Osteocyte (in vitro differentiated cells): ENCODE results near the gene ECEL1. TPM values are rescaled to one million over a fixed set of nuclear protein-coding genes. Genes with fewer than 3 reads are reported as not detected.

Experiments
- DNase-seq: peaks from one replicate; pipeline ENCODE4 v3.0.0; 2021; ENCODE audit warnings: mixed read lengths; ENCODE audit not compliant: unreplicated experiment; ENCODE audit errors: extremely low spot score
- H3K27ac Mint-ChIP-seq: one replicate; pipeline ENCODE4 v1.8.0; 2021; ENCODE audit warnings: mild to moderate bottlenecking, mixed read lengths; ENCODE audit not compliant: unreplicated experiment
- H3K27me3 Mint-ChIP-seq: one replicate; pipeline ENCODE4 v1.8.0; 2021; ENCODE audit warnings: mixed read lengths; ENCODE audit not compliant: unreplicated experiment
- H3K36me3 Mint-ChIP-seq: one replicate; pipeline ENCODE4 v1.8.0; 2021; ENCODE audit warnings: mixed read lengths; ENCODE audit not compliant: unreplicated experiment
- H3K4me1 Mint-ChIP-seq: one replicate; pipeline ENCODE4 v1.8.0; 2021; ENCODE audit warnings: mixed read lengths; ENCODE audit not compliant: unreplicated experiment
- H3K4me3 Mint-ChIP-seq: one replicate; pipeline ENCODE4 v1.8.0; 2021; ENCODE audit warnings: mild to moderate bottlenecking, moderate library complexity, mixed read lengths; ENCODE audit not compliant: unreplicated experiment
- H3K9me3 Mint-ChIP-seq: one replicate; pipeline ENCODE4 v1.8.0; 2021; ENCODE audit warnings: mixed read lengths; ENCODE audit not compliant: unreplicated experiment
- CTCF ChIP-seq: fragments of 200-600 bp; sonication (generic); IDR thresholded peaks from 2 replicates; pipeline ENCODE4 v1.5.0; 2021; ENCODE audit warnings: antibody characterized with exemption, mild to moderate bottlenecking, moderate library complexity
- long read RNA-seq: library from polyadenylated mRNA; unstranded; transcript quantifications from one replicate; pipeline ENCODE4 v2.0.0, GENCODE V29; 2021
- total RNA-seq: library from RNA; stranded (reverse); gene quantifications from 2 replicates; pipeline ENCODE4 v1.2.1, GENCODE V29; 2021

Gene ECEL1, protein sequence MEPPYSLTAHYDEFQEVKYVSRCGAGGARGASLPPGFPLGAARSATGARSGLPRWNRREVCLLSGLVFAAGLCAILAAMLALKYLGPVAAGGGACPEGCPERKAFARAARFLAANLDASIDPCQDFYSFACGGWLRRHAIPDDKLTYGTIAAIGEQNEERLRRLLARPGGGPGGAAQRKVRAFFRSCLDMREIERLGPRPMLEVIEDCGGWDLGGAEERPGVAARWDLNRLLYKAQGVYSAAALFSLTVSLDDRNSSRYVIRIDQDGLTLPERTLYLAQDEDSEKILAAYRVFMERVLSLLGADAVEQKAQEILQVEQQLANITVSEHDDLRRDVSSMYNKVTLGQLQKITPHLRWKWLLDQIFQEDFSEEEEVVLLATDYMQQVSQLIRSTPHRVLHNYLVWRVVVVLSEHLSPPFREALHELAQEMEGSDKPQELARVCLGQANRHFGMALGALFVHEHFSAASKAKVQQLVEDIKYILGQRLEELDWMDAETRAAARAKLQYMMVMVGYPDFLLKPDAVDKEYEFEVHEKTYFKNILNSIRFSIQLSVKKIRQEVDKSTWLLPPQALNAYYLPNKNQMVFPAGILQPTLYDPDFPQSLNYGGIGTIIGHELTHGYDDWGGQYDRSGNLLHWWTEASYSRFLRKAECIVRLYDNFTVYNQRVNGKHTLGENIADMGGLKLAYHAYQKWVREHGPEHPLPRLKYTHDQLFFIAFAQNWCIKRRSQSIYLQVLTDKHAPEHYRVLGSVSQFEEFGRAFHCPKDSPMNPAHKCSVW
- 0.13 and 0.60 TPM in 2 replicates for total RNA-seq
- long read RNA-seq: 0 reads

GRCh38 chr2:232487385-232488096 is at the start of gene ECEL1:
Gene ECEL1, minus strand, starts transcription at chr2:232487834. Its CDS starts 1,181 bp downstream, at chr2:232486653.
- no peak for TF ChIP-seq CTCF

GRCh38 chr2:232537079-232537478 is 49.4 kb upstream of the ECEL1 start:
- Mint-ChIP-seq H3K27me3 (no peaks in the 10 kb centered on the region), H3K9me3 (peaks cover 3% of the 10 kb centered on the region), H3K36me3 (no peaks in the 10 kb centered on the region), H3K27ac (no peak overlapping the region), H3K4me3 (no peak overlapping the region), H3K4me1 (peaks cover 2% of the 10 kb centered on the region)
- DNase-seq: no peak
- no peak for TF ChIP-seq CTCF

More at GRCh38 chr2:232487385-232488096, at the start of gene ECEL1:
- Mint-ChIP-seq H3K27me3 (peaks cover 33% of the 10 kb centered on the region), H3K27ac (no peak within 1 kb of the TSS), H3K36me3 (no peaks in the 10 kb centered on the region), H3K4me1 (peaks cover 9% of the 10 kb centered on the region), H3K9me3 (no peaks in the 10 kb centered on the region), H3K4me3 (peak within 1 kb of the TSS; percentile 54)
- no peak for DNase-seq

- peaks cover 2% of the 10 kb centered on the region for H3K4me1 Mint-ChIP-seq
- H3K27me3 Mint-ChIP-seq: no peaks in the 10 kb centered on the region
- TF ChIP-seq CTCF: no peak
- no peak overlapping the region for H3K27ac Mint-ChIP-seq
- peaks cover 3% of the 10 kb centered on the region for H3K9me3 Mint-ChIP-seq
- DNase-seq: no peak
- no peak overlapping the region for H3K4me3 Mint-ChIP-seq
- no peaks in the 10 kb centered on the region for H3K36me3 Mint-ChIP-seq
Measured at GRCh38 chr2:232535761-232536530, 48.3 kb upstream of the ECEL1 start.

DNA sequence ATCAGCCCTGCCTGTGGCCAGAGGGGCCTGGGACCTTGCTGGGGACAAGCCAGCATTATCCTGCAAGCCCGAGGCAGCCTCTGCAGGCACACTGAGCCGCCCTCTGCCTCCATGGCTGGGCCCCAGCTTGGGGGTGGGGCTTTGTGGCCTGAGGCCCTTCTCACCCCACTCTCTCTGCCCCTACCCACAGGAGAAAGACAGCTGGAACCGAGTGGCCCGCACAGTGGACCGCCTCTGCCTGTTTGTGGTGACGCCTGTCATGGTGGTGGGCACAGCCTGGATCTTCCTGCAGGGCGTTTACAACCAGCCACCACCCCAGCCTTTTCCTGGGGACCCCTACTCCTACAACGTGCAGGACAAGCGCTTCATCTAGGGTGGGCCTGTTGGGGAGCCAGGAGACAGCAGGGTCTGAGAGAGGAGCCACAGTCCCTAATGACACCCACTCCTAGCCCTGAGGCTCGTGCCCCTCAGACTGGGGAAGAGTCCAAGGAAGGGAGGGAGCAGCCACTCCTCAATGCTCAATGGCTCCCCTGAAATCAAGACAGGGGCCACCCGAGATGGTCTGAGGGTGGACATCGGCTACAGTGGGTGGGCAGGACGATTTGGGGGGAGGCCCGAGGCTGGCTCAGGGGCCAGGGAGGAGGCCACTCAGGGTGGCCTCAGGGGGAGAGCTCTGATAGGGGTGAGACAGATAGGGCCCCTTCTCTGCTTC is 47.5 kb upstream of the ECEL1 start:
- TF ChIP-seq CTCF: no peak
- Mint-ChIP-seq H3K4me1 (peaks cover 2% of the 10 kb centered on the region), H3K36me3 (no peaks in the 10 kb centered on the region), H3K27me3 (no peaks in the 10 kb centered on the region), H3K9me3 (peaks cover 3% of the 10 kb centered on the region), H3K4me3 (no peak overlapping the region), H3K27ac (no peak overlapping the region)
- no peak for DNase-seq
